Stimulated activated CD8-positive, alpha-beta memory T cell treated with anti-CD3 and anti-CD28 coated beads, Interleukin-15, amount 100 ng/mL, for 24 hours (primary cell): ENCODE measurements around the gene NCOR2.

Source experiments
- DNase-seq: peaks from one replicate; pipeline ENCODE4 v3.0.0-alpha.2; 2020; ENCODE audit warnings: low read depth

Gene NCOR2

GRCh38 chr12:124566997-124567672, at the start of gene NCOR2:
NCOR2 (minus strand) TSS chr12:124567612; CDS start chr12:124495251, 72,361 bp downstream.
- DNase-seq: peak; percentile 31

DNA sequence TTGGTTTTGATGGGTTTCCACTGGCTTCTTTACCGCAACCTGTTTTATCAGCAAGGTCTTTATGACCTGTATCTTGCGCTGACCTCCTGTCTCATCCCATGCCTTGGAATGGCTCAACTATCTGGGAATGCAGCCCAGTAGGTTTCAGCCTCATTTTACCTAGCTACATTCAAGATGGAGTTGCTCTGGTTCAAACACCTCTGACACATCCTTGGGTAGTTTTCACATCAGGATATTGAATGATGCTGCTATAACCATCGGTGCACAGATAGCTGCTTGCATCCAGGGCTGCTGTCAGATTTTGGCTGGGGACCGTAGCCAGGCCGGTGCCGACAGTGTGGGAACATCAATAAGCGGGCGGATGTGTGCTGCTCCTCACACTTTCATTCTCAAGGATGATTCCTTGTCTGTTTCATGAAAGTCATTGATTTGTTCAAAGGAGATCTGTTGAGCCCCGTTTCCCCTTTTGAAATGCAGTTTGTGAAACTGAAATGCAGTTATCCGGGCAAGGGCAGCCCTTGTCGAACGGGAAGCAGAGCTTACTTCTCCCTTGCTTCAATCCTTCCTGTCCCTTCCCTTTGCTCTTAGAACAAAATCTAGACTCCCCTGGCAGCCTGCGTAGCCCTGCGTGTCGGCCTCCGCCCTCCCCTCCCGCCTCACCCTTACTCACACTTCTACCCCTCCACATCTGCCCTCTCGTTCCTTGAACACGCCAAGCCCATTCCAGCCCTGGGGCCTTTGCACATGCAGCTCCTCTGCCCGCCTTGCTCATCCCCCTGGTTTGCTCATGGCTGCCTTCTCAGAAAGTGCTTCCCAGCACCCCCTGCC, 49.2 kb upstream of the NCOR2 start:
- no peak for DNase-seq

DNA sequence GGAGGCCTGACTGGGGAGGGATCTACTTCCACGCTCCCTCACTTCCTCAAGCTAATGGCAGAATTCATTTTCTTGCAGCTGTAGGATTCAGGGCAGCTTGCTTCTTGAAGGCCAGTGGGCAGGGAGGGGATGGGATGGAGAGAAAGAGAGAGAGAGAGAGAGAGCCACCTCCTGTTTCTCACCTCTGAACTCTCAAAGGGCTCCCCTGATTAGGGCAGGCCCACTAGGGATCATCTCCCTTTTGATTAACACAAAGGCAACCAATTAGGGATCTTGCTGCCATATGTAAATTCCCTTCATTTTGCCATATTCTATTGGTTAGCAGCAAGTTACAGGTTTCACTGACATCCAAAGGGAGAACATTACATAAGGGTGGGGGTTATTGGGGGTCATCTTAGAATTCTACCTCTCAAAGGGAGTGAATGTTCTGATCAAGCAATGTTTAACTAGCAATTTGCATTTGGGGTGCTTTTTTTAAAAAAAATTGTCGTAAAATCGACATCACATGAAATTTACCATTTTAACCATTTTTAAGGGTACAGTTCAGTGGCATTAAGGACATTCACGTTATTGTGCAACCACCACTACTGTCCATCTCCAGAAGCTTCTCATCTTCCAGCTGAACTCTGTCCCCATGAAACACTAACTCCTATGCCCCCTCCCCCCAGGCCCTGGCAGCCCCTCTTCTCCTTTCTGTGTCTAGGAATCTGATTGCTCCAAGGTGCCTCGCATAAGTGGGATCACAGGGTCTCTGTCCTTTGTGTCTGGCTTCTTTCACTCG, 47.3 kb upstream of the NCOR2 start:
- no peak for DNase-seq

DNA sequence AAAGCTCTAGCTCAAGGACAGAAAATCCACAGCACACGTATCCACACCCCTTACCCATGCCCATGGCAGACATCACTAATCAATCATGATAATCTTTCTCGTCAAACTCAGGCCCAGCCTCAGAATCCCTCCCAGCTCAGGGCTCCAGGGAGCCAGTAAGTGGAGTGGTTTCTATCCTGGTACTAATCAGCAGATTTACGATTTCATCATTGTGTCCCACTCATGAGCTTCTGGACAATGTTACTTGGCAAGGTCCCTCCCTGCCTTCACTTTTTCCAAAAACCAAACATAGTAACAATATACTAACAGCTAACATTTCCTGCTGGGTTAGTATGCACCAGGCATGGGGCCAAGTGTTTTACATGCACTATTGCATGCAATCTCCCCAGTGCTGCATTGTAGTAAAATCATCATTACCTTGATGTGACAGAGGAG, 45.8 kb upstream of the NCOR2 start:
- no peak for DNase-seq

- DNase-seq: no peak
Observed at GRCh38 chr12:124612410-124612680, 44.9 kb upstream of the NCOR2 start.

- no peak for DNase-seq
Observed at GRCh38 chr12:124611559-124612409, 44.4 kb upstream of the NCOR2 start.

- no peak for DNase-seq
Observed at GRCh38 chr12:124610629-124611558, 43.5 kb upstream of the NCOR2 start.

DNA sequence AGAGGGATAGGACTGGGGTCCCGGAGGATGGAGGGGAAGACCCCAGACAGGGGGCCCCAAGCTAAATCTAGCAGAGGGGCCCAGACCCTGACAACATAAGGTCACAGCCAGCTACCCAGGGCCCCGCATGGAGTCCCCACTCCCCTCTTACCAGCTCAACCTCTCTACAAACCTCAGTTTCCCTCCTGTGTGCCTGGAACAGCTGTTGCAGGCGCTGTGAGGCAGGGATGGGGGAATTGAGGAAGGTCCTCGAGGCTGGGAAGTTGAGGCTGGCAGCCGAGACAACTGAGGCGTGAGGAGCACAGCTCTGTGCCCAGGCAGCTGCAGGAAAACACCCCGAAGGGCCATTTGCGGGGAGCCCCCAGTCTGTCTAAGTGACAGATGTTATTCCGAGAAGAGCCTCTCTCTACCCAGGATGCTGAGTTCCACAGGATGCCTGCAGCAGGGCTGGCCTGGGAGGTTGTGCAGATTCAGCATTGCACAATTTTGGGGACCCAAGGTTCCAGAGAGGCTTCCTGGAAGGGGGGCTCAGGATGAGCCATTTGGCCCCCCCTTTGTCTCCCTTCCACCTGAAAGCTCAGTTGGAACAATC, 42.7 kb upstream of the NCOR2 start:
- DNase-seq: no peak

GRCh38 chr12:124609041-124609989, 41.9 kb upstream of the NCOR2 start:
- peak; percentile 24 for DNase-seq

GRCh38 chr12:124608450-124608870, 41.0 kb upstream of the NCOR2 start:
- no peak for DNase-seq

DNA sequence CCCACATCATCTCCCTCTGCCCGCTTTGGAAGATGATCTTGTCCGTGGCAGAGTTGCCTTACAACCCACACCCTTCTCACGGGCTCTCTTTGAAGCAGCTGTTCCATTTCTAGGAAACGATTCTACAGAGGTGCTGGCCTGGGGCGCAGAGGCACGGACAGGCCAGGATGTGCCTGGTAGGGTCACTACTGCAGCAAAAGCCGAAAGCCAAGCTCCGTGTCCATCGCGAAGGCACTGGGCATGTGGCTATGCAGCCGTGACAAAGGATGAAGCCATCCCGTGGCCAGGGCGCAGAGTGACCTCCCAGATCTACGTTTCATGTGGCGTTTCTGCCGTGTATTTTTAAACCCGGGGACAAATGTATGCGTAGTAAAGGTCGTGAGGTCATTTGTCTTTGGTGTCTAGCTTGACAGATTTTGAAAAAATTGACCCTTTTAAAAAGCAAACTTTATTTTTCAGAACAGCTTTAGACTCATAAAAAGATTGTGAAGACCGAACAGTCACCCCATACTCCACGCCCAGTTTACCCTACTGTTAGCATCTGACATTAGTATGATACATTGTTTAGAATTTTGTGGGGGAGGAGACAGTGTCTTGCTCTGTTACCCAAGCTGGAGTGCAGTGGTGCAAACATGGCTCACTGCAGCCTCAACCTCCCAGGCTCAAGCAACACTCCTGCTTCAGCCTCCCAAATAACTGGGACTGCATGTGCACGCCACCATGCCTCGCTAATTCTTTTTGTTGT, 40.4 kb upstream of the NCOR2 start:
- no peak for DNase-seq

GRCh38 chr12:124605883-124606774, 38.7 kb upstream of the NCOR2 start:
- DNase-seq: no peak

GRCh38 chr12:124605150-124605882, 37.9 kb upstream of the NCOR2 start:
- no peak for DNase-seq

GRCh38 chr12:124604264-124604680, 36.9 kb upstream of the NCOR2 start:
- no peak for DNase-seq

GRCh38 chr12:124603831-124604251, 36.4 kb upstream of the NCOR2 start:
- no peak for DNase-seq

GRCh38 chr12:124603100-124603541, 35.7 kb upstream of the NCOR2 start:
- no peak for DNase-seq

DNA sequence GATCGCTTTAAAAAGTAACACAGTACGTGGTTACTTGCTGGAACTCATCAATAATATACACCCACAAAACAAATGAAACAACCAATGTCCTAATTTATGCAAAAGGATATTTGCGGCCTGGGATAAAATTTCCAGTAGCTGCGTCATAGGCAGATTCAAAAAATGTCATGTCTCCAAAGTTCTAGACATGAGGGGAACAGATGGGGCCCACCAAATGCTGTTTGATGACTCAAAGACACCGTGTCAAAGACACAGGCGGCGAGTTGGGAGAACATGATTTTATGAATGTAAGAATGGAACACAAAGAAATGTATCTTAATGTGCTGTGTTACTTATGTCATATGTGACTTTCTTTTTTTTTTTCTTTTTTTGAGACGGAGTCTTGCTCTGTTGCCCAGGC, 34.3 kb upstream of the NCOR2 start:
- DNase-seq: no peak
